ENCODE data around the gene TRHDE. TPM values are rescaled to one million over a fixed set of nuclear protein-coding genes. Genes with fewer than 3 reads are reported as not detected.

TRHDE gene
- polyA plus RNA-seq, 1 donor from 2014 or later: not detected

- no peaks in the 10 kb centered on the region for H3K4me1 Mint-ChIP-seq
- no peak overlapping the region for H3K4me3 Mint-ChIP-seq
- H3K36me3 Mint-ChIP-seq: no peaks in the 10 kb centered on the region
- no peaks in the 10 kb centered on the region for H3K27me3 Mint-ChIP-seq
- no peak overlapping the region for H3K27ac Mint-ChIP-seq
- peaks cover 0 to 5% (median 0%) of the 10 kb centered on the region in 3 donors for H3K9me3 Mint-ChIP-seq
These were observed 16.3 kb downstream of the TRHDE start for GRCh38 chr12:72288436-72288835.

GRCh38 chr12:72288911-72289310, 16.7 kb downstream of the TRHDE start:
- no peaks in the 10 kb centered on the region for H3K4me1 Mint-ChIP-seq
- peaks cover 0 to 5% (median 0%) of the 10 kb centered on the region in 3 donors for H3K9me3 Mint-ChIP-seq
- H3K27ac Mint-ChIP-seq: no peak overlapping the region
- no peak overlapping the region for H3K4me3 Mint-ChIP-seq
- no peaks in the 10 kb centered on the region for H3K27me3 Mint-ChIP-seq
- H3K36me3 Mint-ChIP-seq: no peaks in the 10 kb centered on the region

GRCh38 chr12:72289633-72290032, 17.5 kb downstream of the TRHDE start:
- Mint-ChIP-seq H3K36me3 (no peaks in the 10 kb centered on the region), H3K9me3 (peaks cover 0 to 5% (median 0%) of the 10 kb centered on the region in 3 donors), H3K4me1 (no peaks in the 10 kb centered on the region), H3K4me3 (no peak overlapping the region), H3K27ac (no peak overlapping the region), H3K27me3 (no peaks in the 10 kb centered on the region)

GRCh38 chr12:72291175-72291574, 19.0 kb downstream of the TRHDE start:
- no peaks in the 10 kb centered on the region for H3K27me3 Mint-ChIP-seq
- no peak overlapping the region for H3K4me3 Mint-ChIP-seq
- peaks cover 0 to 5% (median 0%) of the 10 kb centered on the region in 3 donors for H3K9me3 Mint-ChIP-seq
- H3K36me3 Mint-ChIP-seq: no peaks in the 10 kb centered on the region
- H3K27ac Mint-ChIP-seq: no peak overlapping the region
- H3K4me1 Mint-ChIP-seq: no peaks in the 10 kb centered on the region

GRCh38 chr12:72293701-72294100, 21.5 kb downstream of the TRHDE start:
- Mint-ChIP-seq H3K36me3 (peaks cover 3% of the 10 kb centered on the region), H3K4me3 (no peak overlapping the region), H3K9me3 (peaks cover 0 to 10% (median 3%) of the 10 kb centered on the region in 3 donors), H3K27me3 (no peaks in the 10 kb centered on the region), H3K27ac (no peak overlapping the region), H3K4me1 (no peaks in the 10 kb centered on the region)

- H3K4me1 Mint-ChIP-seq: no peaks in the 10 kb centered on the region
- H3K4me3 Mint-ChIP-seq: no peak overlapping the region
- H3K36me3 Mint-ChIP-seq: peaks cover 3% of the 10 kb centered on the region
- no peaks in the 10 kb centered on the region for H3K27me3 Mint-ChIP-seq
- peaks cover 0 to 5% (median 3%) of the 10 kb centered on the region in 3 donors for H3K9me3 Mint-ChIP-seq
- H3K27ac Mint-ChIP-seq: no peak overlapping the region
These were observed 22.9 kb downstream of the TRHDE start for GRCh38 chr12:72295101-72295500.

GRCh38 chr12:72295744-72296143, 23.6 kb downstream of the TRHDE start:
- H3K27me3 Mint-ChIP-seq: no peaks in the 10 kb centered on the region

GRCh38 chr12:72296389-72296788, 24.2 kb downstream of the TRHDE start:
- Mint-ChIP-seq H3K36me3 (peaks cover 3% of the 10 kb centered on the region), H3K9me3 (peaks cover 0 to 5% (median 3%) of the 10 kb centered on the region in 3 donors), H3K4me1 (no peaks in the 10 kb centered on the region), H3K4me3 (no peak overlapping the region), H3K27ac (no peak overlapping the region), H3K27me3 (no peaks in the 10 kb centered on the region)

More at GRCh38 chr12:72295744-72296143, 23.6 kb downstream of the TRHDE start:
- Mint-ChIP-seq H3K36me3 (peaks cover 3% of the 10 kb centered on the region), H3K4me1 (no peaks in the 10 kb centered on the region), H3K27ac (no peak overlapping the region), H3K4me3 (no peak overlapping the region), H3K9me3 (peaks cover 0 to 5% (median 3%) of the 10 kb centered on the region in 3 donors)

GRCh38 chr12:72297666-72298065, 25.5 kb downstream of the TRHDE start:
- no peaks in the 10 kb centered on the region for H3K4me1 Mint-ChIP-seq
- peaks cover 3% of the 10 kb centered on the region for H3K36me3 Mint-ChIP-seq
- H3K9me3 Mint-ChIP-seq: peaks cover 0 to 5% (median 3%) of the 10 kb centered on the region in 3 donors
- H3K4me3 Mint-ChIP-seq: no peak overlapping the region
- no peak overlapping the region for H3K27ac Mint-ChIP-seq
- H3K27me3 Mint-ChIP-seq: no peaks in the 10 kb centered on the region

- Mint-ChIP-seq H3K27ac (no peak overlapping the region), H3K4me1 (no peaks in the 10 kb centered on the region), H3K36me3 (peaks cover 3% of the 10 kb centered on the region), H3K4me3 (no peak overlapping the region), H3K9me3 (peaks cover 0 to 5% (median 3%) of the 10 kb centered on the region in 3 donors), H3K27me3 (no peaks in the 10 kb centered on the region)
These were observed 28.6 kb downstream of the TRHDE start for GRCh38 chr12:72300728-72301127.

- H3K27ac Mint-ChIP-seq: no peak overlapping the region
These were observed 32.6 kb downstream of the TRHDE start for GRCh38 chr12:72304751-72305150.

GRCh38 chr12:72307229-72307628, 35.1 kb downstream of the TRHDE start:
- Mint-ChIP-seq H3K9me3 (peaks cover 0 to 2% (median 0%) of the 10 kb centered on the region in 3 donors), H3K4me1 (peaks cover 0 to 2% (median 0%) of the 10 kb centered on the region in 3 donors), H3K27me3 (peaks cover 1% of the 10 kb centered on the region), H3K36me3 (peaks cover 2% of the 10 kb centered on the region), H3K4me3 (no peak overlapping the region), H3K27ac (no peak overlapping the region)

More at GRCh38 chr12:72304751-72305150, 32.6 kb downstream of the TRHDE start:
- Mint-ChIP-seq H3K27me3 (peaks cover 1% of the 10 kb centered on the region), H3K4me3 (no peak overlapping the region), H3K9me3 (peaks cover 0 to 2% (median 0%) of the 10 kb centered on the region in 3 donors), H3K36me3 (no peaks in the 10 kb centered on the region), H3K4me1 (peaks cover 0 to 2% (median 0%) of the 10 kb centered on the region in 3 donors)

GRCh38 chr12:72311946-72312345, 39.8 kb downstream of the TRHDE start:
- no peak overlapping the region for H3K4me3 Mint-ChIP-seq
- H3K9me3 Mint-ChIP-seq: peaks cover 0 to 2% (median 0%) of the 10 kb centered on the region in 3 donors
- H3K27me3 Mint-ChIP-seq: peaks cover 1% of the 10 kb centered on the region
- H3K4me1 Mint-ChIP-seq: no peaks in the 10 kb centered on the region
- H3K27ac Mint-ChIP-seq: no peak overlapping the region
- peaks cover 2% of the 10 kb centered on the region for H3K36me3 Mint-ChIP-seq

- Mint-ChIP-seq H3K4me1 (no peaks in the 10 kb centered on the region), H3K9me3 (no peaks in the 10 kb centered on the region), H3K36me3 (peaks cover 2% of the 10 kb centered on the region), H3K27ac (no peak overlapping the region), H3K4me3 (peak overlapping the region in 1 of 4 donors; percentile 29), H3K27me3 (no peaks in the 10 kb centered on the region)
These were observed 41.6 kb downstream of the TRHDE start for GRCh38 chr12:72313806-72314205.

- H3K4me1 Mint-ChIP-seq: no peaks in the 10 kb centered on the region
- H3K9me3 Mint-ChIP-seq: no peaks in the 10 kb centered on the region
- H3K27me3 Mint-ChIP-seq: no peaks in the 10 kb centered on the region
- H3K27ac Mint-ChIP-seq: no peak overlapping the region
- H3K4me3 Mint-ChIP-seq: no peak overlapping the region
- H3K36me3 Mint-ChIP-seq: peaks cover 2% of the 10 kb centered on the region
These were observed 43.7 kb downstream of the TRHDE start for GRCh38 chr12:72315858-72316257.

- H3K27me3 Mint-ChIP-seq: no peaks in the 10 kb centered on the region
- no peak overlapping the region for H3K4me3 Mint-ChIP-seq
- no peak overlapping the region for H3K27ac Mint-ChIP-seq
- H3K4me1 Mint-ChIP-seq: no peaks in the 10 kb centered on the region
- no peaks in the 10 kb centered on the region for H3K9me3 Mint-ChIP-seq
- no peaks in the 10 kb centered on the region for H3K36me3 Mint-ChIP-seq
These were observed 46.2 kb downstream of the TRHDE start for GRCh38 chr12:72318341-72318740.

All from IgD-negative memory B cell (primary cell).